Measurements from ENCODE around the gene ZCCHC12.

ZCCHC12 gene

DNA sequence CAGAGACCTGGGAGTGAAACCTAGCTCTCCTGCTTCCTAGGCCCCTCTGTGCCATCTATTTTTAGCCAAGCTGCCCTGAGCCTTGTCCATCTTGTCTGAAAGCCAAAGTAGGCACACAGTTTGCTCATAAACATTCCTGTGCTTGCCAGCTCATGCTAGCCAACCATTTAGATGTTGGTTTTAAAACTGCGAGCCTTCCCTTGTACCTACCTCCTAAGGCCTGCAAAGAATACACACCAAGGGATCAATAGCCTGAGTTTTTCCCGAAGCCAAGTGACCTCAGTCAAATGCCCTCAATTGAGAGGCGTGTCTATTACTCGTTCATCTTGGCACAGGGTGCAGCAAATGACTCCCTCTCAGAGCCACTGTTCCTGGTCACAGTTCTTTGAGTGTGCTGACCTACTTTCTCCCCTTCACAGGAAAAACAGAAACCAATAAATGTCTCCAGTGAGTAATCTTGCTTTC, 48.5 kb downstream of the ZCCHC12 start:
- no peak for DNase-seq

All from Kasumi-1 (cell line).